Astrocyte (in vitro differentiated cells and primary cell): ENCODE results near the gene ARID2. TPM values are rescaled to one million over a fixed set of nuclear protein-coding genes. Genes with fewer than 3 reads are reported as not detected.

Experiments
- DNase-seq: peaks from one replicate; pipeline ENCODE4 v3.0.0-alpha.2; 2010; ENCODE audit warnings: low read depth
- FAIRE-seq: peaks from 2 replicates; lab custom pipeline; 2011; peaks lifted over from hg19 to GRCh38; lab: Jason Lieb, UNC
- H2AFZ ChIP-seq: 2 replicates; pipeline ENCODE4 v1.6.0; 2012; ENCODE audit warnings: low read depth, low read length, inconsistent platforms
- H3K27ac ChIP-seq: 2 replicates; pipeline ENCODE4 v1.5.1; 2011; ENCODE audit warnings: low read depth, low read length, inconsistent platforms
- H3K27me3 ChIP-seq: 2 replicates; pipeline ENCODE4 v1.6.0; 2011; ENCODE audit warnings: low read length, inconsistent platforms; ENCODE audit not compliant: insufficient read depth
- H3K36me3 ChIP-seq: 2 replicates; pipeline ENCODE4 v1.5.1; 2011; ENCODE audit warnings: low read length, inconsistent platforms; ENCODE audit not compliant: insufficient read depth
- H3K4me1 ChIP-seq: 2 replicates; pipeline ENCODE4 v1.5.1; 2011; ENCODE audit warnings: low read length, inconsistent platforms; ENCODE audit not compliant: insufficient read depth
- H3K4me2 ChIP-seq: 2 replicates; pipeline ENCODE4 v1.6.0; 2012; ENCODE audit warnings: low read length, inconsistent platforms
- H3K4me3 ChIP-seq: 2 replicates; pipeline ENCODE4 v1.5.1; 2011; ENCODE audit warnings: low read depth, mild to moderate bottlenecking, low read length, inconsistent platforms; ENCODE audit not compliant: insufficient read depth
- H3K79me2 ChIP-seq: 2 replicates; pipeline ENCODE4 v1.6.0; 2012; ENCODE audit warnings: mild to moderate bottlenecking, low read length, inconsistent platforms; ENCODE audit not compliant: insufficient read depth
- H3K9ac ChIP-seq: 2 replicates; pipeline ENCODE4 v1.6.0; 2012; ENCODE audit warnings: mild to moderate bottlenecking, low read length, inconsistent platforms
- H3K9me3 ChIP-seq: 2 replicates; pipeline ENCODE4 v1.5.1; 2012; ENCODE audit warnings: low read depth, mild to moderate bottlenecking, low read length, inconsistent platforms; ENCODE audit not compliant: insufficient read depth
- H4K20me1 ChIP-seq: 2 replicates; pipeline ENCODE4 v1.6.0; 2012; ENCODE audit warnings: low read length, inconsistent platforms; ENCODE audit not compliant: insufficient read depth
- H3K27ac Mint-ChIP-seq: one replicate; pipeline ENCODE4 v1.8.0; 2021; ENCODE audit warnings: mild to moderate bottlenecking, mixed read lengths; ENCODE audit not compliant: unreplicated experiment
- H3K27me3 Mint-ChIP-seq: one replicate; pipeline ENCODE4 v1.8.0; 2021; ENCODE audit warnings: low read depth, mixed read lengths; ENCODE audit not compliant: unreplicated experiment
- H3K36me3 Mint-ChIP-seq: one replicate; pipeline ENCODE4 v1.8.0; 2021; ENCODE audit warnings: low read depth, mixed read lengths; ENCODE audit not compliant: unreplicated experiment
- H3K4me1 Mint-ChIP-seq: one replicate; pipeline ENCODE4 v1.8.0; 2021; ENCODE audit warnings: low read depth, mixed read lengths; ENCODE audit not compliant: unreplicated experiment
- H3K4me3 Mint-ChIP-seq: one replicate; pipeline ENCODE4 v1.8.0; 2021; ENCODE audit warnings: mild to moderate bottlenecking, moderate library complexity, mixed read lengths; ENCODE audit not compliant: unreplicated experiment
- H3K9me3 Mint-ChIP-seq: one replicate; pipeline ENCODE4 v1.8.0; 2021; ENCODE audit warnings: mild to moderate bottlenecking, mixed read lengths; ENCODE audit not compliant: unreplicated experiment
- CTCF ChIP-seq: IDR thresholded peaks from 2 replicates; pipeline ENCODE4 v1.5.1; 2011; ENCODE audit warnings: low read depth, mild to moderate bottlenecking, inconsistent platforms, low read length, moderate library complexity; ENCODE audit not compliant: insufficient read depth
- EZH2 ChIP-seq: IDR thresholded peaks from 2 replicates; pipeline ENCODE4 v1.6.1; 2012; ENCODE audit warnings: mild to moderate bottlenecking, low read length, inconsistent platforms; ENCODE audit not compliant: insufficient read depth
- total RNA-seq: library from RNA; stranded (reverse); gene quantifications from 2 replicates; pipeline ENCODE4 v1.2.1, GENCODE V29; 2021

ARID2 gene
- total RNA-seq, 1 donor from 2014 or later = 23.8 TPM

- peaks cover 77% of the 10 kb centered on the region for H3K79me2 ChIP-seq
- H3K27ac Mint-ChIP-seq = no peak overlapping the region
- peaks cover 2% of the 10 kb centered on the region for H3K4me1 Mint-ChIP-seq
- peak; percentile 70 for TF ChIP-seq CTCF
- TF ChIP-seq EZH2 = no peak
- H3K4me2 ChIP-seq = no peak overlapping the region
- FAIRE-seq = no peak
- no peak overlapping the region for H2AFZ ChIP-seq
- H4K20me1 ChIP-seq = peaks cover 23% of the 10 kb centered on the region
- H3K4me3 ChIP-seq = no peak overlapping the region
- H3K4me3 Mint-ChIP-seq = no peak overlapping the region
- H3K9me3 ChIP-seq = no peaks in the 10 kb centered on the region
- H3K9me3 Mint-ChIP-seq = no peaks in the 10 kb centered on the region
- no peaks in the 10 kb centered on the region for H3K36me3 ChIP-seq
- DNase-seq = peak; percentile 39
- no peak overlapping the region for H3K9ac ChIP-seq
- H3K4me1 ChIP-seq = no peaks in the 10 kb centered on the region
- H3K27ac ChIP-seq = no peak overlapping the region
- H3K27me3 ChIP-seq = no peaks in the 10 kb centered on the region
- H3K36me3 Mint-ChIP-seq = no peaks in the 10 kb centered on the region
- H3K27me3 Mint-ChIP-seq = no peaks in the 10 kb centered on the region
These were observed 32.9 kb downstream of the ARID2 start for GRCh38 chr12:45762185-45763110.

GRCh38 chr12:45763381-45763780 is 33.9 kb downstream of the ARID2 start:
- no peak overlapping the region for H3K4me2 ChIP-seq
- Mint-ChIP-seq H3K4me1 (peaks cover 2% of the 10 kb centered on the region), H3K27ac (no peak overlapping the region), H3K27me3 (no peaks in the 10 kb centered on the region), H3K36me3 (no peaks in the 10 kb centered on the region), H3K4me3 (no peak overlapping the region), H3K9me3 (no peaks in the 10 kb centered on the region)
- no peak overlapping the region for H2AFZ ChIP-seq
- H3K9me3 ChIP-seq = no peaks in the 10 kb centered on the region
- no peak for FAIRE-seq
- peaks cover 77% of the 10 kb centered on the region for H3K79me2 ChIP-seq
- H4K20me1 ChIP-seq = peaks cover 26% of the 10 kb centered on the region
- H3K4me1 ChIP-seq = no peaks in the 10 kb centered on the region
- H3K27ac ChIP-seq = no peak overlapping the region
- H3K36me3 ChIP-seq = no peaks in the 10 kb centered on the region
- no peak overlapping the region for H3K4me3 ChIP-seq
- H3K27me3 ChIP-seq = no peaks in the 10 kb centered on the region
- TF ChIP-seq EZH2 (no peak), CTCF (no peak)
- no peak for DNase-seq
- H3K9ac ChIP-seq = no peak overlapping the region

- Mint-ChIP-seq H3K36me3 (peaks cover 6% of the 10 kb centered on the region), H3K9me3 (peaks cover 4% of the 10 kb centered on the region), H3K4me3 (no peak overlapping the region), H3K27ac (no peak overlapping the region), H3K27me3 (no peaks in the 10 kb centered on the region), H3K4me1 (no peaks in the 10 kb centered on the region)
- no peaks in the 10 kb centered on the region for H3K27me3 ChIP-seq
- H3K9ac ChIP-seq = no peak overlapping the region
- no peak overlapping the region for H2AFZ ChIP-seq
- peaks cover 16% of the 10 kb centered on the region for H4K20me1 ChIP-seq
- peaks cover 55% of the 10 kb centered on the region for H3K79me2 ChIP-seq
- H3K4me1 ChIP-seq = no peaks in the 10 kb centered on the region
- H3K4me2 ChIP-seq = no peak overlapping the region
- H3K27ac ChIP-seq = no peak overlapping the region
- no peak for TF ChIP-seq EZH2
- no peak for TF ChIP-seq CTCF
- H3K4me3 ChIP-seq = no peak overlapping the region
- DNase-seq (no peak), FAIRE-seq (no peak)
- no peaks in the 10 kb centered on the region for H3K9me3 ChIP-seq
- no peaks in the 10 kb centered on the region for H3K36me3 ChIP-seq
These were observed 38.7 kb downstream of the ARID2 start for GRCh38 chr12:45768194-45768593.
